Activated CD8-positive, alpha-beta T cell treated with anti-CD3 and anti-CD28 coated beads for 36 hours (primary cell): ENCODE results near the gene HOXC9. TPM values are rescaled to one million over a fixed set of nuclear protein-coding genes. Genes with fewer than 3 reads are reported as not detected.

Experiments
- ATAC-seq: fragments of 200-7000 bp; cut with Tn5 transposase; one replicate; pipeline ENCODE4 v1.10.0; 2021; ENCODE audit warnings: mild to moderate bottlenecking, moderate library complexity
- CTCF ChIA-PET: fragments of 350-600 bp; sonication (Branson Sonifier 250); formaldehyde crosslinking; loops from one replicate; lab custom pipeline; 2021; ENCODE audit warnings: antibody characterized with exemption; lab: Charles Lee
- POLR2A ChIA-PET: fragments of 350-600 bp; sonication (Branson Sonifier 250); formaldehyde crosslinking; loops from one replicate; lab custom pipeline; 2021; ENCODE audit warnings: antibody characterized with exemption; lab: Charles Lee
- DNase-seq: peaks from one replicate; pipeline ENCODE4 v3.0.0-alpha.2; 2020
- H3K27ac Mint-ChIP-seq: one replicate; pipeline ENCODE4 v1.8.0; 2021; ENCODE audit warnings: mild to moderate bottlenecking, mixed read lengths
- H3K27me3 Mint-ChIP-seq: one replicate; pipeline ENCODE4 v1.8.0; 2021; ENCODE audit warnings: mixed read lengths
- H3K36me3 Mint-ChIP-seq: one replicate; pipeline ENCODE4 v1.8.0; 2021; ENCODE audit warnings: low read depth, mixed read lengths
- H3K4me1 Mint-ChIP-seq: one replicate; pipeline ENCODE4 v1.8.0; 2021; ENCODE audit warnings: low read depth, mixed read lengths
- H3K4me3 Mint-ChIP-seq: one replicate; pipeline ENCODE4 v1.8.0; 2021; ENCODE audit warnings: mild to moderate bottlenecking, moderate library complexity, mixed read lengths
- H3K9me3 Mint-ChIP-seq: one replicate; pipeline ENCODE4 v1.8.0; 2021; ENCODE audit warnings: mixed read lengths
- CTCF ChIP-seq: fragments of 200-600 bp; IDR thresholded peaks from one replicate; pipeline ENCODE4 v1.8.0; 2022; ENCODE audit warnings: antibody characterized with exemption, mild to moderate bottlenecking
- intact Hi-C: fragments of 100-400 bp; cut with micrococcal nuclease; formaldehyde crosslinking; loops from one replicate; pipeline ENCODE4 v1.10.0; 2022
- total RNA-seq, 2 experiments: library from RNA; stranded (reverse); gene quantifications; one replicate each; pipeline ENCODE4 v1.2.3, GENCODE V29; 2021

Gene HOXC9
- total RNA-seq, 2 experiments from 2014 or later = not detected

- no peak for DNase-seq
- peak; percentile 26 for ATAC-seq
- Mint-ChIP-seq H3K36me3 (no peaks in the 10 kb centered on the region), H3K27ac (no peak overlapping the region), H3K27me3 (peaks cover 65% of the 10 kb centered on the region), H3K9me3 (no peaks in the 10 kb centered on the region), H3K4me3 (peak overlapping the region; percentile 32), H3K4me1 (peaks cover 18% of the 10 kb centered on the region)
- CTCF ChIA-PET = interaction anchor here (0.7 to 5.6 kb wide), 37 partner anchors 7 to 276 kb away, joined by 3 to 140 read pairs (median 5); partner anchors contain the start of genes HOXC10, HOXC4, HOXC9 and SMUG1
- intact Hi-C loops = loop anchor here (2.0 kb wide), 1 partner anchor 157 kb away; no protein-coding TSS in a partner anchor
- POLR2A ChIA-PET = interaction anchor here (0.7 to 1.0 kb wide), 2 partner anchors 20 to 151 kb away, joined by 3 to 4 read pairs; partner anchors contain the start of gene HOXC4
- no peak for TF ChIP-seq CTCF
Measured at GRCh38 chr12:54033106-54033979, 33.4 kb downstream of the HOXC9 start.

- intact Hi-C loops = loop anchor here (2.0 kb wide), 1 partner anchor 157 kb away; no protein-coding TSS in a partner anchor
- ChIA-PET CTCF (interaction anchor here (1.3 to 5.6 kb wide), 4 partner anchors 19 to 173 kb away, joined by 4 to 67 read pairs (median 44); partner anchors contain the start of genes HOXC10 and HOXC4), POLR2A (no interaction called here)
- no peak overlapping the region for H3K27ac Mint-ChIP-seq
- H3K4me3 Mint-ChIP-seq = peak overlapping the region; percentile 33
- DNase-seq (no peak), ATAC-seq (peak; percentile 37)
- peaks cover 68% of the 10 kb centered on the region for H3K27me3 Mint-ChIP-seq
- H3K4me1 Mint-ChIP-seq = peaks cover 18% of the 10 kb centered on the region
- no peaks in the 10 kb centered on the region for H3K36me3 Mint-ChIP-seq
- no peak for TF ChIP-seq CTCF
- no peaks in the 10 kb centered on the region for H3K9me3 Mint-ChIP-seq
Measured at GRCh38 chr12:54033980-54034784, 34.2 kb downstream of the HOXC9 start.

GRCh38 chr12:54034785-54035310 is 34.9 kb downstream of the HOXC9 start:
- no peak overlapping the region for H3K27ac Mint-ChIP-seq
- CTCF ChIA-PET = interaction anchor here (0.7 to 5.6 kb wide), 4 partner anchors 50 to 179 kb away, joined by 3 to 67 read pairs (median 4); partner anchors contain the start of genes HOXC10 and SMUG1

GRCh38 chr12:54035568-54036264 is 35.8 kb downstream of the HOXC9 start:
- H3K36me3 Mint-ChIP-seq = no peaks in the 10 kb centered on the region
- intact Hi-C loops = no loop called here
- DNase-seq (no peak), ATAC-seq (no peak)
- TF ChIP-seq CTCF = no peak
- H3K4me3 Mint-ChIP-seq = no peak overlapping the region
- CTCF ChIA-PET = interaction anchor here (0.7 to 5.6 kb wide), 4 partner anchors 50 to 179 kb away, joined by 3 to 67 read pairs (median 4); partner anchors contain the start of genes HOXC10 and SMUG1
- no peaks in the 10 kb centered on the region for H3K9me3 Mint-ChIP-seq
- POLR2A ChIA-PET = no interaction called here
- H3K4me1 Mint-ChIP-seq = peaks cover 10% of the 10 kb centered on the region
- H3K27me3 Mint-ChIP-seq = peaks cover 69% of the 10 kb centered on the region
- H3K27ac Mint-ChIP-seq = no peak overlapping the region

More at GRCh38 chr12:54034785-54035310, 34.9 kb downstream of the HOXC9 start:
- intact Hi-C loops = no loop called here
- Mint-ChIP-seq H3K9me3 (no peaks in the 10 kb centered on the region), H3K4me3 (no peak overlapping the region), H3K36me3 (no peaks in the 10 kb centered on the region), H3K4me1 (peaks cover 14% of the 10 kb centered on the region), H3K27me3 (peaks cover 69% of the 10 kb centered on the region)
- ATAC-seq (no peak), DNase-seq (no peak)
- POLR2A ChIA-PET = no interaction called here
- TF ChIP-seq CTCF = no peak
